ENCODE measurements around the gene NECTIN4. TPM values are rescaled to one million over a fixed set of nuclear protein-coding genes. Genes with fewer than 3 reads are reported as not detected.
"Not testable (repeated sequence)": the region's sequence is repeated elsewhere in the genome, so short reads cannot be mapped to it uniquely, and the experiment has no call there.

Gene NECTIN4
- total and polyA plus RNA-seq, 4 experiments from 2014 or later = not detected

- H3K27me3 ChIP-seq (ENCODE audit: insufficient read depth, low read length) = no peaks in the 10 kb centered on the region
- H3K4me1 Mint-ChIP-seq = peaks cover 26 to 53% (median 35%) of the 10 kb centered on the region in 4 donors
- POLR2A ChIA-PET (ENCODE audit: partially characterized antibody) = interaction anchor here (1.0 to 21.2 kb wide), 14 partner anchors 10 to 409 kb away, joined by 3 to 602 read pairs (median 6); partner anchors contain the start of genes ARHGAP30, DEDD, F11R and KLHDC9
- peaks cover 41% of the 10 kb centered on the region for H3K4me1 ChIP-seq (ENCODE audit: insufficient read depth, low read length)
- H3K36me3 ChIP-seq (ENCODE audit: insufficient read depth, low read length) = peaks cover 35% of the 10 kb centered on the region
- peaks cover 0 to 3% (median 0%) of the 10 kb centered on the region in 8 donors for H3K9me3 Mint-ChIP-seq
- intact Hi-C loops (cut with micrococcal nuclease) = loop anchor here (1.0 to 5.0 kb wide), 2 partner anchors 17 to 41 kb away; partner anchors contain the start of gene F11R
- peak overlapping the region; percentile 89 to 99 (median 97) for H3K27ac Mint-ChIP-seq
- H3K4me3 ChIP-seq (ENCODE audit: low read length in 2 of 2) = peak overlapping the region; percentile 65 to 96
- CTCF ChIA-PET (ENCODE audit: partially characterized antibody) = interaction anchor here (1.0 to 10.7 kb wide), 9 partner anchors 18 to 253 kb away, joined by 3 to 171 read pairs (median 3); partner anchors contain the start of genes ARHGAP30, F11R, KLHDC9 and NIT1
- no peak for DNase-seq
- H3K4me3 Mint-ChIP-seq = peak overlapping the region; percentile 87 to 95 (median 91)
- peak overlapping the region; percentile 83 for H3K27ac ChIP-seq (ENCODE audit: low read depth, low read length)
- no peaks in the 10 kb centered on the region for H3K27me3 Mint-ChIP-seq
- peaks cover 22 to 39% of the 10 kb centered on the region in 2 donors for H3K36me3 Mint-ChIP-seq
- no peaks in the 10 kb centered on the region for H3K9me3 ChIP-seq (ENCODE audit: control insufficient read depth in 1 of 2, low read length in 2 of 2)
These were observed 51.5 kb downstream of the NECTIN4 start for GRCh38 chr1:161037661-161038522.

GRCh38 chr1:161033751-161034150 is 55.6 kb downstream of the NECTIN4 start:
- no peak overlapping the region for H3K27ac Mint-ChIP-seq
- H3K27me3 ChIP-seq (ENCODE audit: insufficient read depth, low read length) = no peaks in the 10 kb centered on the region
- ChIA-PET POLR2A (ENCODE audit: partially characterized antibody) (interaction anchor here (1.0 to 4.6 kb wide), 2 partner anchors 12 to 20 kb away, joined by 3 to 18 read pairs; partner anchors contain the start of gene USF1), CTCF (ENCODE audit: partially characterized antibody) (interaction anchor here (1.2 kb wide), 1 partner anchor 36 kb away, joined by 4 read pairs; no protein-coding TSS in a partner anchor)
- no peak overlapping the region for H3K27ac ChIP-seq (ENCODE audit: low read depth, low read length)
- H3K4me3 ChIP-seq (ENCODE audit: low read length in 2 of 2) = no peak overlapping the region
- no peak overlapping the region for H3K4me3 Mint-ChIP-seq
- no peak for DNase-seq
- H3K36me3 ChIP-seq (ENCODE audit: insufficient read depth, low read length) = no peaks in the 10 kb centered on the region
- intact Hi-C loops (cut with micrococcal nuclease) = no loop called here
- no peaks in the 10 kb centered on the region for H3K27me3 Mint-ChIP-seq
- peaks cover 10 to 30% (median 16%) of the 10 kb centered on the region in 4 donors for H3K4me1 Mint-ChIP-seq
- peaks cover under 1 to 2% of the 10 kb centered on the region in 2 donors for H3K36me3 Mint-ChIP-seq
- H3K9me3 Mint-ChIP-seq = peaks cover 0 to under 1% (median 0%) of the 10 kb centered on the region in 8 donors
- H3K4me1 ChIP-seq (ENCODE audit: insufficient read depth, low read length) = peaks cover 13% of the 10 kb centered on the region
- no peaks in the 10 kb centered on the region for H3K9me3 ChIP-seq (ENCODE audit: control insufficient read depth in 1 of 2, low read length in 2 of 2)

- no peaks in the 10 kb centered on the region for H3K27me3 ChIP-seq (ENCODE audit: insufficient read depth, low read length)
- H3K4me3 ChIP-seq (ENCODE audit: low read length in 2 of 2) = no peak overlapping the region
- H3K27me3 Mint-ChIP-seq = no peaks in the 10 kb centered on the region
- no peaks in the 10 kb centered on the region for H3K36me3 Mint-ChIP-seq
- no peak overlapping the region for H3K27ac Mint-ChIP-seq
- no peak overlapping the region for H3K27ac ChIP-seq (ENCODE audit: low read depth, low read length)
- no peak overlapping the region for H3K4me3 Mint-ChIP-seq
- no peaks in the 10 kb centered on the region for H3K9me3 ChIP-seq (ENCODE audit: control insufficient read depth in 1 of 2, low read length in 2 of 2)
- no peaks in the 10 kb centered on the region for H3K9me3 Mint-ChIP-seq
- peaks cover 4% of the 10 kb centered on the region for H3K4me1 ChIP-seq (ENCODE audit: insufficient read depth, low read length)
- CTCF ChIA-PET (ENCODE audit: partially characterized antibody) = interaction anchor here (0.8 to 1.2 kb wide), 2 partner anchors 35 to 37 kb away, joined by 3 to 4 read pairs; no protein-coding TSS in a partner anchor
- intact Hi-C loops (cut with micrococcal nuclease) = no loop called here
- POLR2A ChIA-PET (ENCODE audit: partially characterized antibody) = interaction anchor here (0.6 to 4.6 kb wide), 3 partner anchors 12 to 38 kb away, joined by 3 to 18 read pairs (median 5); partner anchors contain the start of genes ARHGAP30, F11R and USF1
- peaks cover 5 to 17% (median 9%) of the 10 kb centered on the region in 4 donors for H3K4me1 Mint-ChIP-seq
- DNase-seq = no peak
- H3K36me3 ChIP-seq (ENCODE audit: insufficient read depth, low read length) = no peaks in the 10 kb centered on the region
These were observed 56.9 kb downstream of the NECTIN4 start for GRCh38 chr1:161032409-161032808.

GRCh38 chr1:161031874-161032273 is 57.5 kb downstream of the NECTIN4 start:
- intact Hi-C loops (cut with micrococcal nuclease) = no loop called here
- no peaks in the 10 kb centered on the region for H3K27me3 ChIP-seq (ENCODE audit: insufficient read depth, low read length)
- no peaks in the 10 kb centered on the region for H3K9me3 ChIP-seq (ENCODE audit: control insufficient read depth in 1 of 2, low read length in 2 of 2)
- Mint-ChIP-seq H3K27ac (peak overlapping the region in 1 of 7 donors; percentile 68), H3K27me3 (no peaks in the 10 kb centered on the region), H3K4me1 (peaks cover 4 to 13% (median 7%) of the 10 kb centered on the region in 4 donors), H3K4me3 (no peak overlapping the region), H3K36me3 (peaks cover 0 to 4% of the 10 kb centered on the region in 2 donors), H3K9me3 (peaks cover 0 to 5% (median 0%) of the 10 kb centered on the region in 8 donors)
- CTCF ChIA-PET (ENCODE audit: partially characterized antibody) = interaction anchor here (0.8 kb wide), 1 partner anchor 37 kb away, joined by 3 read pairs; no protein-coding TSS in a partner anchor
- no peaks in the 10 kb centered on the region for H3K36me3 ChIP-seq (ENCODE audit: insufficient read depth, low read length)
- no peak overlapping the region for H3K4me3 ChIP-seq (ENCODE audit: low read length in 2 of 2)
- no peak overlapping the region for H3K27ac ChIP-seq (ENCODE audit: low read depth, low read length)
- no peak for DNase-seq
- no peaks in the 10 kb centered on the region for H3K4me1 ChIP-seq (ENCODE audit: insufficient read depth, low read length)
- POLR2A ChIA-PET (ENCODE audit: partially characterized antibody) = interaction anchor here (0.6 to 4.6 kb wide), 3 partner anchors 11 to 38 kb away, joined by 3 to 18 read pairs (median 5); partner anchors contain the start of genes ARHGAP30, F11R and USF1

- H3K9me3 Mint-ChIP-seq = not testable (repeated sequence)
These were observed 59.9 kb downstream of the NECTIN4 start for GRCh38 chr1:161029466-161029865.

GRCh38 chr1:161026954-161027353 is 62.4 kb downstream of the NECTIN4 start:
- DNase-seq; H3K4me3 Mint-ChIP-seq; H3K9me3 ChIP-seq (ENCODE audit: control insufficient read depth in 1 of 2, low read length in 2 of 2); H3K36me3 Mint-ChIP-seq; H3K27me3 Mint-ChIP-seq; H3K4me3 ChIP-seq (ENCODE audit: low read length in 2 of 2); H3K4me1 ChIP-seq (ENCODE audit: insufficient read depth, low read length); H3K9me3 Mint-ChIP-seq; H3K27ac ChIP-seq (ENCODE audit: low read depth, low read length); H3K36me3 ChIP-seq (ENCODE audit: insufficient read depth, low read length); intact Hi-C loops (cut with micrococcal nuclease); H3K27me3 ChIP-seq (ENCODE audit: insufficient read depth, low read length): not testable (repeated sequence)
- ChIA-PET CTCF (ENCODE audit: partially characterized antibody) (interaction anchor here (1.3 kb wide), 1 partner anchor 50 kb away, joined by 3 read pairs; no protein-coding TSS in a partner anchor), POLR2A (ENCODE audit: partially characterized antibody) (interaction anchor here (0.6 to 1.3 kb wide), 3 partner anchors 11 to 18 kb away, joined by 4 to 5 read pairs (median 4); partner anchors contain the start of genes TSTD1 and USF1)
- Mint-ChIP-seq H3K27ac (peak overlapping the region in 2 of 7 donors; percentile 1 to 20), H3K4me1 (peaks cover 1 to 12% (median 7%) of the 10 kb centered on the region in 4 donors)

More at GRCh38 chr1:161029466-161029865, 59.9 kb downstream of the NECTIN4 start:
- H3K4me3 Mint-ChIP-seq; H3K27me3 ChIP-seq (ENCODE audit: insufficient read depth, low read length); H3K4me3 ChIP-seq (ENCODE audit: low read length in 2 of 2); H3K9me3 ChIP-seq (ENCODE audit: control insufficient read depth in 1 of 2, low read length in 2 of 2); DNase-seq; H3K4me1 ChIP-seq (ENCODE audit: insufficient read depth, low read length); H3K36me3 Mint-ChIP-seq; CTCF ChIA-PET (ENCODE audit: partially characterized antibody); H3K36me3 ChIP-seq (ENCODE audit: insufficient read depth, low read length); H3K27me3 Mint-ChIP-seq; POLR2A ChIA-PET (ENCODE audit: partially characterized antibody); H3K27ac Mint-ChIP-seq; H3K27ac ChIP-seq (ENCODE audit: low read depth, low read length); intact Hi-C loops (cut with micrococcal nuclease): not testable (repeated sequence)
- peaks cover 4 to 14% (median 9%) of the 10 kb centered on the region in 4 donors for H3K4me1 Mint-ChIP-seq

Measured in CD4-positive, alpha-beta memory T cell (primary cell).